ENCODE data around the gene PCED1B.
"Not testable (repeated sequence)": the region's sequence is repeated elsewhere in the genome, so short reads cannot be mapped to it uniquely, and the experiment has no call there.

The PCED1B gene

GRCh38 chr12:47206450-47207339, 127.3 kb downstream of the PCED1B start:
- DNase-seq (ENCODE audit: low read depth in 2 of 2) = no peak

- DNase-seq (ENCODE audit: low read depth in 2 of 2) = no peak
Measured at GRCh38 chr12:47207340-47207717, 127.9 kb downstream of the PCED1B start.

GRCh38 chr12:47207829-47208248, 128.4 kb downstream of the PCED1B start:
- no peak for DNase-seq (ENCODE audit: low read depth in 2 of 2)

- DNase-seq (ENCODE audit: low read depth in 2 of 2) = no peak
Measured at GRCh38 chr12:47209014-47209413, 129.6 kb downstream of the PCED1B start.

GRCh38 chr12:47210776-47211175, 131.4 kb downstream of the PCED1B start:
- DNase-seq (ENCODE audit: low read depth in 2 of 2) = no peak

GRCh38 chr12:47212701-47213039, 133.2 kb downstream of the PCED1B start:
- no peak for DNase-seq (ENCODE audit: low read depth in 2 of 2)

GRCh38 chr12:47213396-47213795, 134.0 kb downstream of the PCED1B start:
- no peak for DNase-seq (ENCODE audit: low read depth in 2 of 2)

- no peak for DNase-seq (ENCODE audit: low read depth in 2 of 2)
Measured at GRCh38 chr12:47214001-47214619, 134.7 kb downstream of the PCED1B start.

DNA sequence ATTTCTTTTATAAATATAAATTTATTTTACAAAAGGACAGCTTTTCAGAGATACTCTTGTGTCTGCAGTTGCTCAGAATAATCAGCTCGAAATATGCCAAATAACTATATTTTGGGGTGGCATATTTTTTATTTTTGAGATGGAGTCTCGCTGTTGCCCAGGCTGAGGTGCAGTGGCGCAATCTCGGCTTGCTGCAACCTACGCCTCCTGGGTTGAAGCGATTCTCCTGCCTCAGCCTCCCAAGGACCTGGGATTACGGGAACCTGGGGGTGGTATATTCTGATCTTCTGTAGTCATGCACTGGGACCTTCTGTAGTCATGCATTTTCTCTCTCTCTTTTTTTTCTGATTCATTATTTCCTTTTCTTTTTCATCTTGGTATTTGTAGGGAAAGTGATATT, 135.3 kb downstream of the PCED1B start:
- DNase-seq (ENCODE audit: low read depth in 2 of 2) = no peak

DNA sequence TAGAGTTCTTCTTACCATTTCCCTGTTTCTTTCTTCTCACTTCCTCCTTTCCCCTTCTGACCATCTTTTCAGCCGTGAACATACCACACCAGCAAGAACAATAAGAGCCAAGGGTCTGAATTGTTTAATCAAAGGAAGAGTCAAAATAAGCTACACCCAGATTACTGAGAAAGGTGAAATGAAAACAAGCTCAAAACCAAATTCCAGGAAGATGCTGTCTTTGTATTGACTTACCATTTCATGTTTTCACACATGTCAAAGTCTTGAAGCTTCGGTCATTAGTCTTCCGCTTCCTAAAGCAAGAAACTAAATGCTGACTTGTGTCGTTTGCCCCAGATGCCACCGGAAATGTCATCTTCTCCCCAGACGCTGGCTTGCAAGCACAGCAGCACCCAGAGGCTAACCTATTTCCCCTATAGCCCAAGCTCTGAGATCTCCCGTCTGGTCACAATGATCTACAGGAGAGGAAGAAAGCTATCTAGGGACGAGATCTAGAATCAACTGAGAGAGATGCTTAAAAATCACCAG, 136.8 kb downstream of the PCED1B start:
- peak; percentile 48 to 55 for DNase-seq (ENCODE audit: low read depth in 2 of 2)

GRCh38 chr12:47217595-47217869, 138.1 kb downstream of the PCED1B start:
- DNase-seq (ENCODE audit: low read depth in 2 of 2) = not testable (repeated sequence)

DNA sequence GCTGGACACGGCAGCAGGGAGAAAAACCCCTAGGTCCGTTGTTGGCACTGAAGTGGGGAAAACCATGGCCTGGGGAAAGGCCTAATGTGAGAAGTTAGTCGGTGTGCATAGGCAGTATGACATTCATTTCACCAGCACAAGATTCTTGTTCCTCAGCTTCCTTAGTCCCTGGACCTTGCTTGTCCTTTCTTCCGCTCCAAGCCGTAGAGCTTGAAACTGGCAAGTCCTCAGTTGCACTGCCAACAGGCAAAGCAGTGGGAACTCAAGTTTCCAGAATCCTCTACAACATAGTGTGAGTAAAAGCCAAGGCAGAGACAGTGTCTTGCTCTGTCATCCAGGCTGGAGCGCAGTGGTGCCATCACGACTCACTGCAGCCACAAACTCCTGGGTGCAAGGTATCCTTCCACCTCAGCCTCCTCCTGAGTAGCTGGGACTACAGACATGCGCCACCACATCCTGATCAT, 138.8 kb downstream of the PCED1B start:
- DNase-seq (ENCODE audit: low read depth in 2 of 2) = no peak

GRCh38 chr12:47219243-47219642, 139.8 kb downstream of the PCED1B start:
- DNase-seq (ENCODE audit: low read depth in 2 of 2) = no peak

GRCh38 chr12:47221256-47222023, 142.0 kb downstream of the PCED1B start:
- no peak for DNase-seq (ENCODE audit: low read depth in 2 of 2)

DNA sequence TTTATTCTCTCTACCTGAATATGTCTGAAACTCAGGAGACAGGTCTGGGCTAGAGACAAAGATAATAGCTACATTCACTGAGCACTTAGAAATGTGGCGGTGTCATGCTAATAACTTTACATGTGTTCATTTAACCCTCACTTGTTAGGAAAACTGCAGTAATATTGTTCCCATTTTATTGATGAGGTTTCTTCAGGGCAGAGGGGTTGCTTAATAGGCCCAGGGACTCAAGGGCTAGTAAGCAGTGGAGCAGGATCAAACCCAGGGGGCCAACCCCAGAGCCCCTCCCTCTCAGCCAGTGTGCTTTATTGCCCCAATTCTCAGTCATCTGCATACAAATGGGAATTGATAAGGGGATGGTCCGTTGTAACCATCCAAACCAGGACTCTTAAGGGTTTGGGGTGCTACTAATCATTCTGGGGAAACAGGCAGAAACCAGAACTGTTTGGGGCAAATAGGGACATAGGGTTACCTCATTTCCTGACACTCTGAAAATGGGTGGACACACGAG, 143.2 kb downstream of the PCED1B start:
- no peak for DNase-seq (ENCODE audit: low read depth in 2 of 2)

GRCh38 chr12:47223031-47223847, 143.8 kb downstream of the PCED1B start:
- DNase-seq (ENCODE audit: low read depth in 2 of 2) = no peak

DNA sequence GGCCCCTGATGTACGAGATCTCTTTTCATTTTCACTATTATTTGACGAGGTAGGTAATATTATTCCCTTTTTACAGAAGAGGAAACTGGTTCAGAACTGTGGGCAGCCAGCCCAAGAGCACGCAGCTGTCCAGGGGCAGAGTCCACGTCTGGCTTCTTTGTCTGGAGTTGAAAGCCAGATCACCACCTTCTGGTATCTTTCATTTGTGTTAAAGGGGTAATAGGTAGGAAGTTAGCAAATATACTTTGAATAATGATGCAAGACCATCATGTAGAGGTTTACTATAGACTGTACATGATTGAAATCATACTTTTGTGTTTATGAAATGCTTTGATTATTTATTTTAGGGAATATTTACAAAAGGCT, 144.4 kb downstream of the PCED1B start:
- DNase-seq (ENCODE audit: low read depth in 2 of 2) = no peak

DNA sequence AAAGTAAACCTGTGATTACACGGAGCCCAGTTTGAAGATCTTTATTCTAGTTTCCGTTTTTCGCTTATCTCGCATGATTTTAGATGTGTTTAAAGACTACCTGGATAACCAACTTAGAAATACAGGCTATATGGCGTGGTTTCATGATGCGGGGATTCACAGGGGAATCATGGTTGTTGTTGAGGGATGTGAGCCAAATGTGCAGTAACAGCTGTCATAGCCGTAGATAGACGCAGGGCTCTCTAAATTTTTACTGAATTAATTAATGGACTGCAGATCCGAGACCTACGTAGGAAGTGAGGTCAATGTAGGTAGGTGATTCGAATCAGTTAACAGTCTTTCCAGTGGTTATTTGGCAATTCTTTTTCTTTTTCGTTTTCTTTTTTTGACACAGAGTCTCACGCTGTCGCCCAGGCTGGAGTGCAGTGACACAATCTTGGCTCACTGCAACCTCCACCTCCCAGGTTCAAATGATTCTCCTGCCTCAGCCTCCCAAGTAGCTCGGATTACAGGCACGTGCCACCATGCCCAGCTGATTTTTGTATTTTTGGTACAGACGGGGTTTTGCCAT, 145.2 kb downstream of the PCED1B start:
- DNase-seq (ENCODE audit: low read depth in 2 of 2) = no peak

- DNase-seq (ENCODE audit: low read depth in 2 of 2) = no peak
Measured at GRCh38 chr12:47225356-47225755, 145.9 kb downstream of the PCED1B start.

DNA sequence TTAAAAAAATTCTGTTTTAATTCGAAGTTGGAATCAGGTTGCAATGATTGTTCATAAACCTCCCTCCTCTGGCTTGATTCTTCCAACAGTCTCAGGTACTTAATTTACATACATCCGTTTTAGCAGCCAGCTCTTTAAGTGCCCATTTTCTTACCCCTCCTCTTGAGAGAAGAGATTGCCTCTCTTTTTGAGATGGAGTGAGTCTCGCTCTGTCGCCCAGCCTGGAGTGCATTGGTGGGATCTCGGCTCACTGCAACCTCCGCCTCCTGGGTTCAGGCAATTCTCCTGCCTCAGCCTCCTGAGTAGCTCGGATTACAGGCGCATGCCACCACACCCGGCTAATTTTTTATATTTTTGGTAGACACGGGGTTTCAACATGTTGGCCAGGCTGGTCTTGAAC, 146.8 kb downstream of the PCED1B start:
- no peak for DNase-seq (ENCODE audit: low read depth in 2 of 2)

- no peak for DNase-seq (ENCODE audit: low read depth in 2 of 2)
Measured at GRCh38 chr12:47228802-47229201, 149.4 kb downstream of the PCED1B start.
